OCI-LY3 (cell line): ENCODE data around the gene EIF4G2.
"Not testable (repeated sequence)": the region's sequence is repeated elsewhere in the genome, so short reads cannot be mapped to it uniquely, and the experiment has no call there.

Source experiments
- H2AFZ ChIP-seq: fragments of 200-600, 300-600 bp; shearing (Covaris generic); 2 replicates; pipeline ENCODE4 v1.6.0; 2014; ENCODE audit warnings: antibody characterized with exemption, low read depth, low read length
- H3K27ac ChIP-seq: fragments of 200-600, 300-600 bp; sonication (generic); 2 replicates; pipeline ENCODE4 v1.5.1; 2014; ENCODE audit warnings: mild to moderate bottlenecking, low read length, moderate library complexity, mixed read lengths
- H3K27me3 ChIP-seq: fragments of 200-600, 300-600 bp; sonication (generic); 2 replicates; pipeline ENCODE4 v1.6.1; 2014; ENCODE audit warnings: low read depth, low read length, mixed read lengths
- H3K36me3 ChIP-seq: fragments of 200-600, 300-600 bp; sonication (generic); replicated peaks from 2 replicates; pipeline ENCODE3; 2014; ENCODE audit warnings: low read depth, low read length, mixed read lengths
- H3K4me1 ChIP-seq: fragments of 300-600, 200-600 bp; sonication (generic); 2 replicates; pipeline ENCODE4 v1.6.1; 2014; ENCODE audit warnings: low read length, mixed read lengths
- H3K4me2 ChIP-seq: fragments of 200-600, 300-600 bp; sonication (generic); 2 replicates; pipeline ENCODE4 v1.6.1; 2014; ENCODE audit warnings: low read length, mixed read lengths
- H3K4me3 ChIP-seq: fragments of 300-600, 200-600 bp; sonication (generic); 2 replicates; pipeline ENCODE4 v1.5.1; 2014; ENCODE audit warnings: antibody characterized with exemption, mild to moderate bottlenecking, low read length, moderate library complexity
- H3K79me2 ChIP-seq: fragments of 300-600, 200-600 bp; shearing (Covaris generic); 2 replicates; pipeline ENCODE4 v1.6.1; 2014; ENCODE audit warnings: mild to moderate bottlenecking, low read length, mixed read lengths
- H3K9ac ChIP-seq: fragments of 300-600, 200-600 bp; shearing (Covaris generic); 2 replicates; pipeline ENCODE4 v1.6.0; 2014; ENCODE audit warnings: mild to moderate bottlenecking, low read length, moderate library complexity
- H3K9me3 ChIP-seq: fragments of 200-600, 300-600 bp; shearing (Covaris generic); 2 replicates; pipeline ENCODE4 v1.6.1; 2014; ENCODE audit warnings: low read length, mixed read lengths; ENCODE audit not compliant: insufficient read depth
- H4K20me1 ChIP-seq: fragments of 200-600, 300-600 bp; sonication (generic); 2 replicates; pipeline ENCODE4 v1.6.1; 2016; ENCODE audit warnings: low read length, mixed read lengths; ENCODE audit not compliant: insufficient read depth
- CTCF ChIP-seq: fragments of 200-600, 300-600 bp; sonication (generic); IDR thresholded peaks from 2 replicates; pipeline ENCODE4 v1.5.1; 2014; ENCODE audit warnings: antibody characterized with exemption, low read length, low read depth
- EZH2phosphoT487 ChIP-seq: fragments of 200-600 bp; shearing (Covaris generic); IDR thresholded peaks from 2 replicates; pipeline ENCODE4 v1.6.1; 2018; ENCODE audit warnings: antibody characterized with exemption, mixed run types, low read depth

Gene EIF4G2

GRCh38 chr11:10838083-10838482 lies 29.4 kb upstream of the EIF4G2 start:
- TF ChIP-seq EZH2phosphoT487 (no peak), CTCF (no peak)
- Histone ChIP-seq H3K4me3 (no peak overlapping the region), H3K36me3 (no peaks in the 10 kb centered on the region), H3K27ac (no peak overlapping the region), H4K20me1 (no peaks in the 10 kb centered on the region), H3K4me2 (no peak overlapping the region), H3K27me3 (no peaks in the 10 kb centered on the region), H2AFZ (no peak overlapping the region), H3K79me2 (no peaks in the 10 kb centered on the region), H3K9ac (no peak overlapping the region), H3K4me1 (no peaks in the 10 kb centered on the region), H3K9me3 (no peaks in the 10 kb centered on the region)

GRCh38 chr11:10836884-10837283 lies 28.2 kb upstream of the EIF4G2 start:
- not testable (repeated sequence) for H3K9ac ChIP-seq, H2AFZ ChIP-seq, H3K4me3 ChIP-seq, H3K27ac ChIP-seq, H3K9me3 ChIP-seq, H3K4me2 ChIP-seq, H4K20me1 ChIP-seq, H3K79me2 ChIP-seq, H3K36me3 ChIP-seq, H3K27me3 ChIP-seq, H3K4me1 ChIP-seq

- Histone ChIP-seq H3K9ac (no peak overlapping the region), H4K20me1 (no peaks in the 10 kb centered on the region), H3K27me3 (no peaks in the 10 kb centered on the region), H2AFZ (no peak overlapping the region), H3K36me3 (no peaks in the 10 kb centered on the region), H3K79me2 (no peaks in the 10 kb centered on the region), H3K27ac (no peak overlapping the region), H3K4me2 (no peak overlapping the region), H3K4me3 (no peak overlapping the region), H3K4me1 (peaks cover 11% of the 10 kb centered on the region), H3K9me3 (no peaks in the 10 kb centered on the region)
- no peak for TF ChIP-seq EZH2phosphoT487
- no peak for TF ChIP-seq CTCF
Measured at GRCh38 chr11:10829139-10829538, 20.4 kb upstream of the EIF4G2 start.

GRCh38 chr11:10828402-10828801 lies 19.7 kb upstream of the EIF4G2 start:
- H3K9me3 ChIP-seq, result no peaks in the 10 kb centered on the region
- H3K4me2 ChIP-seq, result no peak overlapping the region
- no peaks in the 10 kb centered on the region for H4K20me1 ChIP-seq
- H3K36me3 ChIP-seq, result no peaks in the 10 kb centered on the region
- H3K27ac ChIP-seq, result no peak overlapping the region
- no peaks in the 10 kb centered on the region for H3K79me2 ChIP-seq
- H3K4me1 ChIP-seq, result peaks cover 11% of the 10 kb centered on the region
- H2AFZ ChIP-seq, result no peak overlapping the region
- TF ChIP-seq CTCF, result no peak
- H3K27me3 ChIP-seq, result no peaks in the 10 kb centered on the region
- no peak overlapping the region for H3K4me3 ChIP-seq
- H3K9ac ChIP-seq, result no peak overlapping the region

GRCh38 chr11:10824888-10825287 lies 16.2 kb upstream of the EIF4G2 start:
- Histone ChIP-seq H3K9ac (peak overlapping the region; percentile 21; the same call in 1 of the 2 replicates), H3K4me2 (peak overlapping the region; percentile 67), H3K27ac (peak overlapping the region; percentile 22)

More at GRCh38 chr11:10824888-10825287, 16.2 kb upstream of the EIF4G2 start:
- peak overlapping the region; percentile 48 for H2AFZ ChIP-seq
- H3K4me1 ChIP-seq, result peaks cover 11% of the 10 kb centered on the region
- H3K27me3 ChIP-seq, result no peaks in the 10 kb centered on the region
- TF ChIP-seq CTCF (no peak), EZH2phosphoT487 (no peak)
- peak overlapping the region; percentile 33 for H3K4me3 ChIP-seq
- H3K79me2 ChIP-seq, result no peaks in the 10 kb centered on the region
- H4K20me1 ChIP-seq, result no peaks in the 10 kb centered on the region
- no peaks in the 10 kb centered on the region for H3K36me3 ChIP-seq
- H3K9me3 ChIP-seq, result no peaks in the 10 kb centered on the region
